HG02623 (cell line): ENCODE measurements around the gene MOGAT3.
A peak's percentile ranks its signal among the peaks of the same experiment; 100 is the strongest.

Experiments
- ATAC-seq: cut with Tn5 transposase; IDR thresholded peaks from one replicate; pipeline ENCODE4 v1.9.1; 2021; ENCODE audit warnings: moderate library complexity; ENCODE audit not compliant: unreplicated experiment

The MOGAT3 gene

GRCh38 chr7:101162551-101163278 is 38.1 kb downstream of the MOGAT3 start:
- no peak for ATAC-seq

- no peak for ATAC-seq
Measured at GRCh38 chr7:101161692-101162471, 39.0 kb downstream of the MOGAT3 start.

- no peak for ATAC-seq
Measured at GRCh38 chr7:101160910-101161309, 39.9 kb downstream of the MOGAT3 start.

- ATAC-seq = no peak
Measured at GRCh38 chr7:101159696-101160674, 40.9 kb downstream of the MOGAT3 start.

GRCh38 chr7:101156866-101157589 is 43.8 kb downstream of the MOGAT3 start:
- no peak for ATAC-seq

- ATAC-seq = no peak
Measured at GRCh38 chr7:101156277-101156676, 44.6 kb downstream of the MOGAT3 start.

GRCh38 chr7:101155303-101155702 is 45.5 kb downstream of the MOGAT3 start:
- no peak for ATAC-seq

GRCh38 chr7:101154693-101155102 is 46.1 kb downstream of the MOGAT3 start:
- peak; percentile 18 for ATAC-seq

- peak; percentile 76 for ATAC-seq
Measured at GRCh38 chr7:101153969-101154692, 46.7 kb downstream of the MOGAT3 start, which contains the start of gene AP1S1. Gene AP1S1 (plus strand): TSS chr7:101154476. CDS start chr7:101154515, 39 bp downstream.

- ATAC-seq = no peak
Measured at GRCh38 chr7:101151908-101152651, 48.8 kb downstream of the MOGAT3 start.
